Amniotic stem cell (primary cell): ENCODE results near the gene BCL10.

Source experiments
- DNase-seq: peaks from one replicate; lab custom pipeline; 2025; lab: John Stamatoyannopoulos, UW

Gene BCL10

GRCh38 chr1:85276215-85276977 lies at the start of gene BCL10:
Gene BCL10 (minus strand): TSS chr1:85276632. CDS start chr1:85276352, 280 bp downstream.
- DNase-seq: peak; percentile 98

DNA sequence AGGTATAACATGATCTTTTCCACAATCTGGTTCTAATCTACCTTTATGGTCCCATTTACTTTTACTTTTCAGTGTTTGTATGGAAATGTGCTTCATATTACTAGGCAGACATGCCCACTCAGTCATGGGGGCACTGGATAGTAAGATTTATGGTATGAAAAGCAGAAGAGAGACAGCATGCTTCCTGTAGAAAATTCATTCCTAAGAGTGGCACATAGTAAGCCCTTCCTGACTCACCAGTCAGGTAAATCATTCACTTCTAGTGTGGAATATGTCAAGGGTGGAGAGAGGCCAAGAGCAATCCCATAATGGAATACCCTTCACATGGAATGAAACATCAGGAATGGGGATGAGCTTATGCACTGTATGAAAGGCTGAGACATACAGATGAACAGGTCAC lies 49.5 kb upstream of the BCL10 start:
- no peak for DNase-seq

DNA sequence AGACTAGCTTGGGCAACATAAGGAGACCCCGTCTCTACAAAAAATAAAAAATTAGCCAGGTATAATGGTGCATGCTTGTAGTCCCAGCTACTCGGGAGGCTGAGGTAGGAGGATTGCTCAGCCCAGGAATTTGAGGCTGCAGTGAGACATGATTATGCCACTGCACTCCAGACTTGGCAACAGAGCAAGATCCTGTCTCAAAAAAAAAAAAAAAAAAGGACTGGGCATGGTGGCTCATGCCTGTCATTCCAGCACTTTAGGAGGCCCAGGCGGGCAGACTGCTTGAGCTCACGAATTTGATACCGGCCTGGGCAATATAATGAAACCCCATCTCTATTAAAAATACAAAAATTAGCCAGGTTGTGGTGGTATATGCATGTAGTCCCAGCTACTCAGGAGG lies 47.3 kb upstream of the BCL10 start:
- no peak for DNase-seq

- DNase-seq: no peak
These were observed 46.2 kb upstream of the BCL10 start for GRCh38 chr1:85322655-85323054.

DNA sequence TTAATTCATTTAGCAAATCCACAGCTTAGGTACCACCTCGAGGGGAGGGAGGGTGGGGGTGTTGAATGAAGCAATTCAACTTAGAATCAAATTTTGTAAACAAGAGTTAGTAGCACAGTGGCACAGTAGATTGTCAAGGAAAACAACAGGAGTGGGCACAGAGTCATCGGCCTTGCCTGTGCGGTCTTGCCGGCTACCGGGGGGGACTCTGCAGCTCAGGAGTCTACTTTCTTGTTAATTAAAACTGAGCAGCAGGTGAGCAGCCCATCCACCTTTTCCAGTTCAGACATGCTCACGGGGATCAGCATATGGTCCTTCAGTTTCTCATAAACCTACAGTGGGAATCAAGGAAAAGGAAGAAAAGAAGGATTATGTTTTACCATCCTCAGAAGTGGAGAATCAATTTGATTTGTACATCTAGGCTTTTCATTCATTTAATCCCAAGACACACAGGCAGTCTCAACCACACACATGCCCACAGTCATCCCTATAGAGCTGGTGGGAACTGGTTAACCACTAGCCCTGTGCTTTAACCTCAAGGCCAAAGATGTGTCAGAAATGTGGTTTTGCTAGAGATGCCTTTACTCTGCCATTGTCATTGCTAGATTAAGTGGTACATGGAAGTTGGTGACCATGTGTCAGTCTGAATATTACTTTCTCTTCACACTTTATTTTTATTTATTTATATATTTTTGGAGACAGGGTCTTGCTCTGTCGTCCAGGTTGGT lies 45.0 kb upstream of the BCL10 start:
- no peak for DNase-seq

DNA sequence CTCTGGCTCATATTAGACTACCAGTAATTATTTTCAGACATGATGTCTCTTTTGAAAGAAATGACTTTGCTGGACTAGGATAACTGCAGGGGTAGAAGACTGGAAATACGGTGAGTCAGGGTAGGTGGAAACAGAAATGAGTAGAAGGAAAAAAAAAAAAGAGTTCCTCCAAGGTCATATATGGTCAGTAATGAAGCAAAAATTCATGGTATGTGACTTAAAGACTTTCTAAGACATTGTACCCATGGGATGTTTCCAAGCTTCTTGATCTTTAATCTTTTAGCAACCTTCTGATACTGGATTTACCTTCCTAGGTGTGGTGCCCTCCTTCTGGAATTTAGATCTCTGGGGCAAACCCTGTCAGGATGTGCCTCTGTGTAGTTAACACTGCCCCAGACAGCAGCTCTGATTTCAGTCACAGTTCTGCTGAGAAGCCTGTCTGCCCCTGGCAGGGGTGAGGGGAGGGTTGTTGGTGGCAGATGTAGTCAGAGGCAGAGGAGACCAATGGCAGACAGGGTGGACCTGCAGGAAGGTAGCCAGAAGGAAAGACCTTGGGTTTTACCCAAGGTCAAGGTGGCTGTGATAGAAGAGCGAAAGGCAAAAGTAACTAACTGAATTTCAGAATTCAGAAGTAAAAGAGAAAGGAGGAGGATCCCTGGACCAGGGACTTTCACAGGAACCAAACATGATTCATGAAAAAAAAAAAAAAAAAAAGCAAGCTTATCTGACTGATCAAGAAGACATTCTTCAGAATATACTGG lies 44.1 kb upstream of the BCL10 start:
- peak; percentile 51 for DNase-seq

GRCh38 chr1:85319931-85320330 lies 43.5 kb upstream of the BCL10 start:
- no peak for DNase-seq

DNA sequence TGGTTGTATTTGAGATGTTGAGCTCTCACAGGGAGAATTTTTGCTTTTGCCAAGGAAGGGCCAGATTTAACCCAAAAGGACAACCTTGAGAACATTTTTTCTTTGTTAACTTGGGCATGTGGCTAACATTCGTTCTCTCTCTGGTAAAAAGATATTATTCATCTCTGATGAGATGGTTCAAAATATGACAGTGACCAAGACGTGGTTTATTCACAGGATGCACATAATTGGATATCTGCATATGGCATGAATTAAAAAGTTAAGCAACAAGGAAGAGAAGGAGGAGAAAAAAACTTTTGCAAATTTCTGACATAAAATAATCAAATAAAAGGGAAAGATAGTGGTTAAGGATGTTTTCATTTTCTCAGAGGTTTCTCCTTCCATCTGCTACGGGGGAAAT lies 43.1 kb upstream of the BCL10 start:
- no peak for DNase-seq

DNA sequence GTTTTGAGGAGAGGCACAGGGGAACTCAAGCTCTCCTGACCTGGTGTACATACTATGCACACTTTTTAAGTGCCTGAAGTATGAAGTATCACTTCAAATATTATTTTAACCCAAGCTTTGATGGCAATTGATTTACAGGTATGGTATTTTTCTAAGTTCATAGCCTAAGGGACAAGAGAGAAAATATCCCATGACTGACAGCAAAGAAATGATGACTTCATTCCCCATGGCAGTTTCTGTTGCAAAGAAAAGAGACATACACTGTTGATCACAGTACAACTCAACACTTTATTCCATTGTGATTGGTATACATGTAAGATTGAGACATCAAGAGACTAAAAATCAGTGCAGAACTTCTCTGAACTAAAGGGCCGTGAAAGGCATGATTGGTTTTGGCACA lies 41.8 kb upstream of the BCL10 start:
- no peak for DNase-seq

DNA sequence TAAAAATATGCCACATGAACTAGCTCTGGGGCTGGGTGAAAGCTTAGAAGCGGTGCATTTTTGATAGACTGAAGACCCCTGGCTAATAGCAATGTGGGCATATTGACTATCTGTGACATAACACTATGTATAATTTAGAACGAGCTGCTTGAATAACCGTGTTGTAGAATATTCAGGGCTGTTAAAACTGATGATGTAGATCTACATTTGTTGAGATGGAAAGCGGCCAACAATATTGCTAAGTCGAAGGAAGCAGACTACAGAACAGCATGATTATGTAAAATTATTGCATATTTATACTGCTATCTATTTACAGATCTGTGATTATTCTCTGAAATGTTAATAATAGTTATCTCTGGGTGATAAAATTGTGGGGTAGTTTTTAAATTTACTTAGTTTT lies 41.1 kb upstream of the BCL10 start:
- no peak for DNase-seq

GRCh38 chr1:85316321-85316720 lies 39.9 kb upstream of the BCL10 start:
- DNase-seq: no peak

- DNase-seq: no peak
These were observed 39.4 kb upstream of the BCL10 start for GRCh38 chr1:85315789-85316188.

GRCh38 chr1:85314726-85315125 lies 38.3 kb upstream of the BCL10 start:
- DNase-seq: no peak

DNA sequence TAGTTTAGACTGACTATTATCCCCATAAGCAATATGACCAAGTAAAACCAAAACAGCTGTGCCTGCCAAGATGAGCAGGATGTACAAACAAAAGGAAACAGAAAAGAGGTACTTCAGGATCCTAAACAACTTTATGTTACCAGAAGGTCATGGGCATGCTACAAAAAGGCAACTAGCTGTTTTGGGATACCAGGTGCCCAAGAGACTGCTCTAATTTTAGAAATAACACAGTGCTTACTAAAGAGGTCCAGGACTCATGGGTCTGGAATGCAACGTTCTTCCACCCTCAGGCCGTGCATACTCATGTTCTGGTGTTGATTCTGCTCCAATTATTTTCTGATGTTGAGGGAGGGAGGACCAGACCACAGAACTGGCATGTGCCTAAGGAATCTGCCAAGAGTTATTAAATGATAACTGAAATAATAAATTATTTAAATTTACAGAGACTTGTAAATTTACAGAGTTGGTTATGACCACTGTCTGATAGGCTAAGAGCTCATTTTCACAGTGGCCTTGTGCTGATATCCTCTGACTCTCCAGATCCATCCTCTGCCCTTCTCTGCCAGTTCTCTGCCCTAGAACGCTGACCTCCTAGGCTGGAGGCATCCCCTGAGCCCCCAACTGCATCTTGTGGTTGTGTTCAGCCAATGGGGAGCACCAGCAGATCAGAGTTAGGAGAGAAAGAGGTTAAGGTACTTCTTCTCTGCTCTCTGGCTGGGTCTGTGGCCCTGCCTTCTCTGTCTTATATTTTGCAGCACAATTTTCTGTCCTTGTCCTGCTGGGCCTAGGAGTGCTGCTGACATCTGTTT lies 37.7 kb upstream of the BCL10 start:
- peak; percentile 86 for DNase-seq

- no peak for DNase-seq
These were observed 35.4 kb upstream of the BCL10 start for GRCh38 chr1:85311818-85312217.

- DNase-seq: no peak
These were observed 32.5 kb upstream of the BCL10 start for GRCh38 chr1:85308833-85309350.

- DNase-seq: peak; percentile 69
These were observed 31.8 kb upstream of the BCL10 start for GRCh38 chr1:85307987-85308832.

DNA sequence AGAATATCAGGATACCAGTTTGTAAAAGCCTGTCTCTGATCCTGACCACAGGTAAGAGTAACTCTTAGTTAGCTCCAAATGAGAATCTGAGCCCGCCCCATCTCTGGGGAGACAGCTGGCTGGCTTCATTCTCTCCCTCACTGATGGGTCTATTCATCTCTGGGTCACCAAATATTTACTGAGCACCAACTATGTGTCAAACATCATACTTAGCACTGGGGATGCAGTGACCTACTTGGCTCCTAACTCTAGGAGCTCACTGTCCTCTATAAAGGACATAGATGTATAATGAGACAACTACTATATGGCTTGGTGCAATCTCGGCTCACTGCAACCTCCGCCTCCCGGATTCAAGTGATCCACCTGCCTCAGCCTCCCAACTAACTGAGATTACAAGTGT lies 29.8 kb upstream of the BCL10 start:
- DNase-seq: no peak

- DNase-seq: no peak
These were observed 27.2 kb upstream of the BCL10 start for GRCh38 chr1:85303440-85304162.

DNA sequence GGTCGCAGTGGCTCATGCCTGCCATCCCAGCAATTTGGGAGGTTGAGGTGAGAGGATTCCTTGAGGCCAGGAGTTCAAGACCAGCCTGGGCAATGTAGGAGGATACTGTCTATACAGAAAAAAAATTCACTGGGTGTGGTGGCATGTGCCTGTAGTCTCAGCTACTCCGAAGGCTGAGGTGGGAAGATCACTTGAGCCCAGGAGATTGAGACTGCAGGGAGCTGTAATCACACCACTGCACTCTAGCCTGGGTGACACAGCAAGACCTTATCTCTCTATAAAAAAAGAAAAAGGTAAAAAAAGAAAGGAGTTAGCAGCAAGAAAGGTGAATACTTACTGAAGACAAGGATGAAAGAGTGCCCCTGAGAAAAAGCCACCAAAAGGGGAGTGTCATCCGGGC lies 23.7 kb upstream of the BCL10 start:
- no peak for DNase-seq
